HepG2 (cell line): ENCODE results near the gene HSPB2. TPM values are rescaled to one million over a fixed set of nuclear protein-coding genes. Genes with fewer than 3 reads are reported as not detected.

Experiments
- ARNT2 ChIP-seq: sonication (generic); formaldehyde crosslinking; IDR thresholded peaks from 2 replicates; pipeline ENCODE4 v1.8.0; 2022; ENCODE audit warnings: mild to moderate bottlenecking, low read depth, missing genetic modification reagents, moderate library complexity
- CERS6 ChIP-seq: sonication (generic); formaldehyde crosslinking; IDR thresholded peaks from 2 replicates; pipeline ENCODE4 v1.5.0; 2020; ENCODE audit warnings: missing genetic modification reagents
- FOXM1 ChIP-seq: sonication (generic); formaldehyde crosslinking; IDR thresholded peaks from 2 replicates; pipeline ENCODE4 v1.5.0; 2020; ENCODE audit warnings: missing genetic modification reagents
- GZF1 ChIP-seq: sonication (generic); formaldehyde crosslinking; IDR thresholded peaks from 2 replicates; pipeline ENCODE4 v1.5.1; 2020; ENCODE audit warnings: mild to moderate bottlenecking, missing genetic modification reagents
- KDM5A ChIP-seq: fragments of 200-600 bp; sonication (generic); IDR thresholded peaks from 2 replicates; pipeline ENCODE4 v1.7.0; 2018; ENCODE audit warnings: antibody characterized with exemption, mild to moderate bottlenecking, low read length, borderline replicate concordance
- NCOA5 ChIP-seq: sonication (generic); formaldehyde crosslinking; IDR thresholded peaks from 2 replicates; pipeline ENCODE4 v1.4.0; 2020; ENCODE audit warnings: missing genetic modification reagents
- ZBTB39 ChIP-seq: sonication (generic); formaldehyde crosslinking; IDR thresholded peaks from 2 replicates; pipeline ENCODE4 v1.5.0; 2020; ENCODE audit warnings: missing genetic modification reagents
- ZBTB4 ChIP-seq: sonication (generic); formaldehyde crosslinking; IDR thresholded peaks from 2 replicates; pipeline ENCODE4 v1.4.0; 2020; ENCODE audit warnings: missing genetic modification reagents, mild to moderate bottlenecking, borderline replicate concordance
- ZNF317 ChIP-seq: sonication (generic); formaldehyde crosslinking; IDR thresholded peaks from 2 replicates; pipeline ENCODE4 v1.5.0; 2020; ENCODE audit warnings: mild to moderate bottlenecking, missing genetic modification reagents
- ZNF557 ChIP-seq: sonication (generic); formaldehyde crosslinking; IDR thresholded peaks from 2 replicates; pipeline ENCODE4 v1.4.0; 2020; ENCODE audit warnings: missing genetic modification reagents
- ZNF558 ChIP-seq: sonication (generic); formaldehyde crosslinking; IDR thresholded peaks from 2 replicates; pipeline ENCODE4 v1.9.0; 2022; ENCODE audit warnings: mild to moderate bottlenecking, missing genetic modification reagents, borderline replicate concordance
- ZNF563 ChIP-seq: sonication (generic); formaldehyde crosslinking; IDR thresholded peaks from 2 replicates; pipeline ENCODE4 v1.8.0; 2022; ENCODE audit warnings: mild to moderate bottlenecking, moderate library complexity, missing genetic modification reagents
- ZNF761 ChIP-seq: sonication (generic); formaldehyde crosslinking; conservative IDR thresholded peaks from 2 replicates; pipeline ENCODE4 v1.4.0; 2020; ENCODE audit warnings: mild to moderate bottlenecking, missing genetic modification reagents
- ZSCAN29 ChIP-seq: sonication (generic); formaldehyde crosslinking; conservative IDR thresholded peaks from 2 replicates; pipeline ENCODE4 v1.4.0; 2020; ENCODE audit warnings: mild to moderate bottlenecking, missing genetic modification reagents
- polyA plus RNA-seq, 8 experiments: library from polyadenylated mRNA; depleted of rRNA in 3 of 8; stranded (reverse) in 7 of 8; unstranded in 1 of 8; fragments of >200 nt; fragmentation: Illumina TruSeq in 4 of 8; extraction: Trizol in 4 of 8; gene quantifications; 2 replicates each; pipeline versions ENCODE4 v1.2.1 to v1.2.3, GENCODE V29; 2011 to 2016; ENCODE audit warnings: low read depth in 4 of 8, missing spikeins in 1 of 8, mixed read lengths in 1 of 8; ENCODE audit not compliant: insufficient read depth in 1 of 8
- total RNA-seq, 5 experiments: library from RNA; depleted of rRNA; stranded (reverse); fragments of >200 nt; fragmentation: Illumina TruSeq; extraction: Trizol; gene quantifications; 2 replicates each; pipeline ENCODE4 v1.2.3, GENCODE V29; 2016; ENCODE audit warnings: low read depth in 1 of 5
- TF ChIP-seq, protein P1 (sequence below): sonication (generic); formaldehyde crosslinking; IDR thresholded peaks from 2 replicates; pipeline ENCODE4 v1.5.0; 2020; ENCODE audit warnings: mild to moderate bottlenecking, missing genetic modification reagents, borderline replicate concordance
- TF ChIP-seq, protein P2 (sequence below): sonication (generic); formaldehyde crosslinking; IDR thresholded peaks from 2 replicates; pipeline ENCODE4 v1.4.0; 2020; ENCODE audit warnings: missing genetic modification reagents, borderline replicate concordance

HSPB2 gene
- total and polyA plus RNA-seq, 2 of the 13 experiments (the other 11 are each of a cell fraction or from before 2014, with no cell fraction given) = 0.04 TPM; not detected in 1

- TF ChIP-seq, protein P1, sequence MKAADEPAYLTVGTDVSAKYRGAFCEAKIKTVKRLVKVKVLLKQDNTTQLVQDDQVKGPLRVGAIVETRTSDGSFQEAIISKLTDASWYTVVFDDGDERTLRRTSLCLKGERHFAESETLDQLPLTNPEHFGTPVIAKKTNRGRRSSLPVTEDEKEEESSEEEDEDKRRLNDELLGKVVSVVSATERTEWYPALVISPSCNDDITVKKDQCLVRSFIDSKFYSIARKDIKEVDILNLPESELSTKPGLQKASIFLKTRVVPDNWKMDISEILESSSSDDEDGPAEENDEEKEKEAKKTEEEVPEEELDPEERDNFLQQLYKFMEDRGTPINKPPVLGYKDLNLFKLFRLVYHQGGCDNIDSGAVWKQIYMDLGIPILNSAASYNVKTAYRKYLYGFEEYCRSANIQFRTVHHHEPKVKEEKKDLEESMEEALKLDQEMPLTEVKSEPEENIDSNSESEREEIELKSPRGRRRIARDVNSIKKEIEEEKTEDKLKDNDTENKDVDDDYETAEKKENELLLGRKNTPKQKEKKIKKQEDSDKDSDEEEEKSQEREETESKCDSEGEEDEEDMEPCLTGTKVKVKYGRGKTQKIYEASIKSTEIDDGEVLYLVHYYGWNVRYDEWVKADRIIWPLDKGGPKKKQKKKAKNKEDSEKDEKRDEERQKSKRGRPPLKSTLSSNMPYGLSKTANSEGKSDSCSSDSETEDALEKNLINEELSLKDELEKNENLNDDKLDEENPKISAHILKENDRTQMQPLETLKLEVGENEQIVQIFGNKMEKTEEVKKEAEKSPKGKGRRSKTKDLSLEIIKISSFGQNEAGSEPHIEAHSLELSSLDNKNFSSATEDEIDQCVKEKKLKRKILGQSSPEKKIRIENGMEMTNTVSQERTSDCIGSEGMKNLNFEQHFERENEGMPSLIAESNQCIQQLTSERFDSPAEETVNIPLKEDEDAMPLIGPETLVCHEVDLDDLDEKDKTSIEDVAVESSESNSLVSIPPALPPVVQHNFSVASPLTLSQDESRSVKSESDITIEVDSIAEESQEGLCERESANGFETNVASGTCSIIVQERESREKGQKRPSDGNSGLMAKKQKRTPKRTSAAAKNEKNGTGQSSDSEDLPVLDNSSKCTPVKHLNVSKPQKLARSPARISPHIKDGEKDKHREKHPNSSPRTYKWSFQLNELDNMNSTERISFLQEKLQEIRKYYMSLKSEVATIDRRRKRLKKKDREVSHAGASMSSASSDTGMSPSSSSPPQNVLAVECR (CRISPR knock-in tag) = peak; percentile 92
- TF ChIP-seq ZBTB39 = no peak
- no peak for TF ChIP-seq ZBTB4 (CRISPR knock-in tag)
- TF ChIP-seq ZSCAN29 (CRISPR knock-in tag) = no peak
- TF ChIP-seq ZNF317 (CRISPR knock-in tag) = no peak
- TF ChIP-seq KDM5A = peak; percentile 94
- peak; percentile 35; the same call in 1 of the 2 replicates for TF ChIP-seq ARNT2 (CRISPR knock-in tag)
- TF ChIP-seq ZNF563 (CRISPR knock-in tag) = peak; percentile 86
- TF ChIP-seq ZNF558 = no peak; the same call in 1 of the 2 replicates
- TF ChIP-seq ZNF557 (CRISPR knock-in tag) = no peak
- no peak for TF ChIP-seq FOXM1 (CRISPR knock-in tag)
- TF ChIP-seq CERS6 = no peak
- no peak for TF ChIP-seq NCOA5 (CRISPR knock-in tag)
- TF ChIP-seq, protein P2, sequence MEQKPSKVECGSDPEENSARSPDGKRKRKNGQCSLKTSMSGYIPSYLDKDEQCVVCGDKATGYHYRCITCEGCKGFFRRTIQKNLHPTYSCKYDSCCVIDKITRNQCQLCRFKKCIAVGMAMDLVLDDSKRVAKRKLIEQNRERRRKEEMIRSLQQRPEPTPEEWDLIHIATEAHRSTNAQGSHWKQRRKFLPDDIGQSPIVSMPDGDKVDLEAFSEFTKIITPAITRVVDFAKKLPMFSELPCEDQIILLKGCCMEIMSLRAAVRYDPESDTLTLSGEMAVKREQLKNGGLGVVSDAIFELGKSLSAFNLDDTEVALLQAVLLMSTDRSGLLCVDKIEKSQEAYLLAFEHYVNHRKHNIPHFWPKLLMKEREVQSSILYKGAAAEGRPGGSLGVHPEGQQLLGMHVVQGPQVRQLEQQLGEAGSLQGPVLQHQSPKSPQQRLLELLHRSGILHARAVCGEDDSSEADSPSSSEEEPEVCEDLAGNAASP = no peak
- TF ChIP-seq ZNF761 = 0 out of 2 replicates have a peak, but pooled peaks have one; percentile 57
- TF ChIP-seq GZF1 = peak; percentile 24; the same call in 1 of the 2 replicates
Observed at GRCh38 chr11:111870886-111871692, 41.4 kb upstream of the HSPB2 start, which contains the start of gene ALG9 (continued).
